ENCODE data around the gene USP37.

GRCh38 chr2:218578272-218578877 lies 10.2 kb upstream of the USP37 start:
- TF ChIP-seq, protein P1, sequence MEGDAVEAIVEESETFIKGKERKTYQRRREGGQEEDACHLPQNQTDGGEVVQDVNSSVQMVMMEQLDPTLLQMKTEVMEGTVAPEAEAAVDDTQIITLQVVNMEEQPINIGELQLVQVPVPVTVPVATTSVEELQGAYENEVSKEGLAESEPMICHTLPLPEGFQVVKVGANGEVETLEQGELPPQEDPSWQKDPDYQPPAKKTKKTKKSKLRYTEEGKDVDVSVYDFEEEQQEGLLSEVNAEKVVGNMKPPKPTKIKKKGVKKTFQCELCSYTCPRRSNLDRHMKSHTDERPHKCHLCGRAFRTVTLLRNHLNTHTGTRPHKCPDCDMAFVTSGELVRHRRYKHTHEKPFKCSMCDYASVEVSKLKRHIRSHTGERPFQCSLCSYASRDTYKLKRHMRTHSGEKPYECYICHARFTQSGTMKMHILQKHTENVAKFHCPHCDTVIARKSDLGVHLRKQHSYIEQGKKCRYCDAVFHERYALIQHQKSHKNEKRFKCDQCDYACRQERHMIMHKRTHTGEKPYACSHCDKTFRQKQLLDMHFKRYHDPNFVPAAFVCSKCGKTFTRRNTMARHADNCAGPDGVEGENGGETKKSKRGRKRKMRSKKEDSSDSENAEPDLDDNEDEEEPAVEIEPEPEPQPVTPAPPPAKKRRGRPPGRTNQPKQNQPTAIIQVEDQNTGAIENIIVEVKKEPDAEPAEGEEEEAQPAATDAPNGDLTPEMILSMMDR (IDR thresholded peaks at IDR 0.05; ENCODE audit: insufficient read depth, low read depth, low read length), result no peak
- no peak for TF ChIP-seq EZH2 (IDR thresholded peaks at IDR 0.05; ENCODE audit: insufficient read depth, low read length)
